ENCODE measurements around the gene HMGA1.

HMGA1 gene

DNA sequence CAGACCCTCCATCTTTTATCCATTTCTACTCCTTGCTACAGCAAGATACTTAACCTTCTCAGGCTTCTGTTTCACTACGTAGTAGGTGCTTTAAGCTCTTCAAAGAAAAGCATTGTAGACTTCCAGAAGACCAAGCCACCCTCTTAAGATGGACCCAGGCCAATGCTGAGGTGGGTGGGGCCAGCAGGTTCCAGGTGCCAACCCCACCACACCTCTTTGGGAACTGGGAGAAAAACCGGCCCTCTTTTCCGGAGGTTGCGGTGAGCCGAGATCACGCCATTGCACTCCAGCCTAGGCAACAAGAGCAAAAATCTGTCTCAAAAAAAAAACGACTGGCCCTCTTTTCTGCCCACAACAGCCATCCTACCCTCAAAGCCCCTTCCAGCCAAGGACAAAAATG lies 10.6 kb upstream of the HMGA1 start:
- Histone ChIP-seq H3K4ac (ENCODE audit: low read depth, low read length) (no peak overlapping the region), H2BK5ac (ENCODE audit: low read depth, low read length, poor library complexity) (no peak overlapping the region), H2BK120ac (ENCODE audit: insufficient read depth, low read length, poor library complexity) (no peak overlapping the region), H3K14ac (ENCODE audit: low read length) (peak overlapping the region; percentile 18), H2AFZ (ENCODE audit: insufficient read depth, low read length, poor library complexity) (no peak overlapping the region), H3K9me3 (ENCODE audit: insufficient read depth, low read depth, low read length) (peaks cover 2% of the 10 kb centered on the region), H3K79me1 (ENCODE audit: low read length) (peaks cover 18% of the 10 kb centered on the region), H2AK5ac (ENCODE audit: low read length) (no peak overlapping the region), H3K4me1 (ENCODE audit: control insufficient read depth in 1 of 2, insufficient read depth in 2 of 2, low read length in 2 of 2) (peaks cover 26 to 34% of the 10 kb centered on the region in 2 experiments), H3K18ac (ENCODE audit: low read length) (no peak overlapping the region), H3K4me3 (ENCODE audit: low read depth, low read length) (no peak overlapping the region), H3K36me3 (ENCODE audit: control insufficient read depth in 1 of 2, insufficient read depth in 2 of 2, low read length in 2 of 2) (no peaks in the 10 kb centered on the region), H3K27me3 (ENCODE audit: insufficient read depth, low read length) (no peaks in the 10 kb centered on the region), H3K4me2 (ENCODE audit: low read length) (no peak overlapping the region), H3K79me2 (ENCODE audit: control insufficient read depth, insufficient read depth, low read length, poor library complexity) (peaks cover 2% of the 10 kb centered on the region), H3K9ac (ENCODE audit: low read length) (no peak overlapping the region), H4K91ac (ENCODE audit: low read depth, low read length) (peak overlapping the region; percentile 80), H3K27ac (ENCODE audit: low read depth, low read length) (no peak overlapping the region), H3K23ac (ENCODE audit: low read length) (no peak overlapping the region), H2BK12ac (ENCODE audit: low read length) (peak overlapping the region; percentile 46), H4K12ac (ENCODE audit: low read depth, low read length) (no peak overlapping the region), H4K8ac (ENCODE audit: low read depth, low read length) (no peak overlapping the region)
- DNase-seq, result no peak
- WGBS (ENCODE audit: extremely low coverage, insufficient coverage, insufficient read length), result no CpG with 5 or more reads among the region's 7 CpGs

DNA sequence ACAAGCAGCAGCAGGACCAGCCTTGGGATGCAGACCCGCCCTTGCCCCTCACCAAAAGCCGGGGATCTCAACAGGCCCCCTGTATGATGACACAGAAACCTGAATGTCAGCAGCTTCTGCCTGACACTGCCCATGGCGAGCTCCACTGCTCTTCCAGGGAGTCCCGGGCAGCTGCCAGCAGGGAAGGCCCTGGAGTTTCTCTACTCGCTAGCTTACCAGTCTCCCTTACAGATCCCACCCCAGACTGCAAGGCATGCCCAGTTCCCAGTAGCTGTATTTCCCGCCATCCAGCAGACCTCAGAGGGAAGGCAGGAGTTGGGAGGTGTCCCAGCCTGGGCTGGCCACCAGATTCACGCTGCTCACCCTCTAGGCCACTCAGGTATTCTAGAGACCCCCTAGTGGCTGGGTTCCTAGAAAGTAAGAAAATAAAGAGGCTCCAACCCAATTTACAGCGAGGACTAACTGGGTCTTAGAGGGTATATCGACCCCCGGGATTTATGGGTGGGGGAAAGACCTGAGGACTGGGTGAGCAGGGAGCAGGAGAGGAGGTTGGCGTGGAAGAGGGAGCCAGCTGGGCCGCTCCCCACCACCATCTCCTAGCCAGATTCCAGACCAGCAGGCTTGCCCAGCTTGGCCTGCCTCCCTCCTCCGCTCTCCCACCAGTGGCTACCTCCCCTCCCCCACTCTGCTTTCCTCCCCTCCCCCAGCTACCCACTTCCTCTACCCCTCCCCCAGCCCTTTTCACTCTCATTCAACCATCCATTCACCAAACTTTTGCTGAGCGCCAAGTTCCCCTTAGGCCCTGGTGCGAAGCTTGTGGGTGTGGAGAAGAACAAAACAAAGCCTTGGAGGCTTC lies 9.7 kb upstream of the HMGA1 start:
- no peak overlapping the region for H3K9ac ChIP-seq (ENCODE audit: low read length)
- peak overlapping the region; percentile 54 for H2BK120ac ChIP-seq (ENCODE audit: insufficient read depth, low read length, poor library complexity)
- DNase-seq, result no peak
- H3K4me1 ChIP-seq (ENCODE audit: control insufficient read depth in 1 of 2, insufficient read depth in 2 of 2, low read length in 2 of 2), result peaks cover 26 to 34% of the 10 kb centered on the region in 2 experiments
- no peak overlapping the region for H3K4me2 ChIP-seq (ENCODE audit: low read length)
- H3K36me3 ChIP-seq (ENCODE audit: control insufficient read depth in 1 of 2, insufficient read depth in 2 of 2, low read length in 2 of 2), result no peaks in the 10 kb centered on the region
- H3K9me3 ChIP-seq (ENCODE audit: insufficient read depth, low read depth, low read length), result peaks cover 2% of the 10 kb centered on the region
- peak overlapping the region; percentile 13 for H2AFZ ChIP-seq (ENCODE audit: insufficient read depth, low read length, poor library complexity)
- peak overlapping the region; percentile 80 for H4K91ac ChIP-seq (ENCODE audit: low read depth, low read length)
- H3K27ac ChIP-seq (ENCODE audit: low read depth, low read length), result no peak overlapping the region
- H2BK5ac ChIP-seq (ENCODE audit: low read depth, low read length, poor library complexity), result peak overlapping the region; percentile 15
- no CpG with 5 or more reads among the region's 15 CpGs for WGBS (ENCODE audit: extremely low coverage, insufficient coverage, insufficient read length)
- peaks cover 18% of the 10 kb centered on the region for H3K79me1 ChIP-seq (ENCODE audit: low read length)
- no peaks in the 10 kb centered on the region for H3K27me3 ChIP-seq (ENCODE audit: insufficient read depth, low read length)
- peak overlapping the region; percentile 81 for H2BK12ac ChIP-seq (ENCODE audit: low read length)
- H2AK5ac ChIP-seq (ENCODE audit: low read length), result peak overlapping the region; percentile 40
- H3K4ac ChIP-seq (ENCODE audit: low read depth, low read length), result no peak overlapping the region
- peak overlapping the region; percentile 43 for H3K14ac ChIP-seq (ENCODE audit: low read length)
- peak overlapping the region; percentile 42 for H3K18ac ChIP-seq (ENCODE audit: low read length)
- peaks cover 2% of the 10 kb centered on the region for H3K79me2 ChIP-seq (ENCODE audit: control insufficient read depth, insufficient read depth, low read length, poor library complexity)
- H4K12ac ChIP-seq (ENCODE audit: low read depth, low read length), result no peak overlapping the region
- H3K4me3 ChIP-seq (ENCODE audit: low read depth, low read length), result no peak overlapping the region
- peak overlapping the region; percentile 34 for H4K8ac ChIP-seq (ENCODE audit: low read depth, low read length)
- H3K23ac ChIP-seq (ENCODE audit: low read length), result no peak overlapping the region

DNA sequence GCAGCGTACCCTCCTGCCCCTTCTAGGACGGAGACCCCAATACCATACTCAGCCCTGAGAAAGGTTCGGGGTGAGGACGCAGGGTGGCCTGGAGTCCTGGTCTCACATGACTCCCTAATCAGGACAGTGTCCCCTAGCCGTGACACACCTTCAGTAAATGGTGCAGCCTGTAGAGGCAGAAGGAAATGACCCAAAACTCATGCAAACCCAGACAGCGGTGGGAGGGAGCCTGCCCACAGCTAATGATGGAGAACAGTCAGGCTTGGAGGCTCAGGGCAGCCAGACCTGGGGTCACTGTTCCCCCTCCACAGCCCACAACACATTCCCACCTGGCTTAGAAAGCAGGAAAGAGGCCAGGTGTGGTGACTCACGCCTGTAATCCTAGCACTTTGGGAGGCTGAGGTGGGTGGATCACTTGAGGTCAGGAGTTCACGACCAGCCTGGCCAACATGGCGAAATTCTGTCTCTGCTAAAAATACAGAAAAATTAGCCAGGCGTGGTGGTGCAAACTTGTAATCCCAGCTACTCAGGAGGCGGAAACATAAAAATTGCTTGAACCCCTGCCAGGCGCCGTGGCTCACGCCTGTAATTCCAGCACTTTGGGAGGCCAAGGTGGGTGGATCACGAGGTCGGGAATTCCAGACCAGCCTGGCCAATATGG lies 8.8 kb upstream of the HMGA1 start:
- Histone ChIP-seq H3K18ac (ENCODE audit: low read length) (peak overlapping the region; percentile 13), H3K9me3 (ENCODE audit: insufficient read depth, low read depth, low read length) (peaks cover 4% of the 10 kb centered on the region), H3K79me2 (ENCODE audit: control insufficient read depth, insufficient read depth, low read length, poor library complexity) (peaks cover 2% of the 10 kb centered on the region), H3K4ac (ENCODE audit: low read depth, low read length) (peak overlapping the region; percentile 4), H4K8ac (ENCODE audit: low read depth, low read length) (peak overlapping the region; percentile 34), H4K91ac (ENCODE audit: low read depth, low read length) (peak overlapping the region; percentile 72), H3K36me3 (ENCODE audit: control insufficient read depth in 1 of 2, insufficient read depth in 2 of 2, low read length in 2 of 2) (no peaks in the 10 kb centered on the region), H2AK5ac (ENCODE audit: low read length) (peak overlapping the region; percentile 90), H3K4me3 (ENCODE audit: low read depth, low read length) (no peak overlapping the region), H3K27me3 (ENCODE audit: insufficient read depth, low read length) (no peaks in the 10 kb centered on the region), H2BK5ac (ENCODE audit: low read depth, low read length, poor library complexity) (peak overlapping the region; percentile 32), H2BK12ac (ENCODE audit: low read length) (peak overlapping the region; percentile 70), H3K79me1 (ENCODE audit: low read length) (peaks cover 18% of the 10 kb centered on the region), H2BK120ac (ENCODE audit: insufficient read depth, low read length, poor library complexity) (peak overlapping the region; percentile 67), H2AFZ (ENCODE audit: insufficient read depth, low read length, poor library complexity) (peak overlapping the region; percentile 26), H3K27ac (ENCODE audit: low read depth, low read length) (peak overlapping the region; percentile 3), H3K4me1 (ENCODE audit: control insufficient read depth in 1 of 2, insufficient read depth in 2 of 2, low read length in 2 of 2) (peaks cover 26 to 34% of the 10 kb centered on the region in 2 experiments), H3K9ac (ENCODE audit: low read length) (no peak overlapping the region), H3K23ac (ENCODE audit: low read length) (no peak overlapping the region), H3K4me2 (ENCODE audit: low read length) (no peak overlapping the region), H4K12ac (ENCODE audit: low read depth, low read length) (peak overlapping the region; percentile 3), H3K14ac (ENCODE audit: low read length) (peak overlapping the region; percentile 50)
- WGBS (ENCODE audit: extremely low coverage, insufficient coverage, insufficient read length), result no CpG with 5 or more reads among the region's 16 CpGs
- no peak for DNase-seq

DNA sequence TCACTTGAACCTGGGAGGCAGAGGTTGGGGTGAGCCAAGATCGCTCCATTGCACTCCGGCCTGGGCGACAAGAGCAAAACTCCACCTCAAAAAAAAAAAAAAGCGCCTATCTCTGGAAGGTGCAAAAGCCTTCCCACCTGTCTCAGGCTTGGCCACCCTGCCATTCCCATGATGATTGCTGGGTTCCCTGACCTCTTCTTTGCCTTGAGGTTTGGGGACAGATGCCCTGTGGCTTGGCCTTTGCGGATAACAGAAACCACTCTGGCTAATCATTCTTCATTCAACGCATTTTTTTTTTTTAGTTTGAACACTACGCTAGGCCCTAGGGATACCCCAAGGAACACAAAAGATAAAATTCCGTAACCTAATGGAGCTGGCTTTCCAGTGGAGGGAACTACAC lies 6.8 kb upstream of the HMGA1 start:
- DNase-seq, result no peak
- Histone ChIP-seq H3K36me3 (ENCODE audit: control insufficient read depth in 1 of 2, insufficient read depth in 2 of 2, low read length in 2 of 2) (no peaks in the 10 kb centered on the region), H3K27me3 (ENCODE audit: insufficient read depth, low read length) (no peaks in the 10 kb centered on the region), H3K23ac (ENCODE audit: low read length) (no peak overlapping the region), H3K79me2 (ENCODE audit: control insufficient read depth, insufficient read depth, low read length, poor library complexity) (peaks cover 3% of the 10 kb centered on the region), H4K12ac (ENCODE audit: low read depth, low read length) (no peak overlapping the region), H3K79me1 (ENCODE audit: low read length) (peaks cover 15% of the 10 kb centered on the region), H3K9ac (ENCODE audit: low read length) (no peak overlapping the region), H3K4me1 (ENCODE audit: control insufficient read depth in 1 of 2, insufficient read depth in 2 of 2, low read length in 2 of 2) (peaks cover 20 to 28% of the 10 kb centered on the region in 2 experiments), H3K4me3 (ENCODE audit: low read depth, low read length) (no peak overlapping the region), H2BK12ac (ENCODE audit: low read length) (no peak overlapping the region), H3K9me3 (ENCODE audit: insufficient read depth, low read depth, low read length) (peaks cover 4% of the 10 kb centered on the region), H3K4me2 (ENCODE audit: low read length) (no peak overlapping the region), H4K91ac (ENCODE audit: low read depth, low read length) (no peak overlapping the region), H3K18ac (ENCODE audit: low read length) (no peak overlapping the region), H3K27ac (ENCODE audit: low read depth, low read length) (no peak overlapping the region), H3K4ac (ENCODE audit: low read depth, low read length) (no peak overlapping the region), H2BK5ac (ENCODE audit: low read depth, low read length, poor library complexity) (no peak overlapping the region), H2AK5ac (ENCODE audit: low read length) (no peak overlapping the region), H3K14ac (ENCODE audit: low read length) (no peak overlapping the region), H2AFZ (ENCODE audit: insufficient read depth, low read length, poor library complexity) (no peak overlapping the region), H4K8ac (ENCODE audit: low read depth, low read length) (no peak overlapping the region), H2BK120ac (ENCODE audit: insufficient read depth, low read length, poor library complexity) (no peak overlapping the region)
- no CpG with 5 or more reads among the region's 8 CpGs for WGBS (ENCODE audit: extremely low coverage, insufficient coverage, insufficient read length)
